Osteoblast (primary cell): ENCODE data around the gene PTPRN2. TPM values are rescaled to one million over a fixed set of nuclear protein-coding genes. Genes with fewer than 3 reads are reported as not detected.

Experiments
- DNase-seq: peaks from one replicate; pipeline ENCODE4 v3.0.0; 2011; ENCODE audit warnings: low spot score, mixed read lengths; ENCODE audit not compliant: insufficient read length; ENCODE audit errors: missing footprints
- H2AFZ ChIP-seq: 2 replicates; pipeline ENCODE4 v1.6.0; 2011; ENCODE audit warnings: mild to moderate bottlenecking, low read length
- H3K27ac ChIP-seq: 2 replicates; pipeline ENCODE4 v1.5.1; 2011; ENCODE audit warnings: mild to moderate bottlenecking, low read depth, low read length, moderate library complexity
- H3K27me3 ChIP-seq: 2 replicates; pipeline ENCODE4 v1.6.0; 2012; ENCODE audit warnings: mild to moderate bottlenecking, control low read depth, inconsistent platforms, low read length, moderate library complexity; ENCODE audit not compliant: insufficient read depth
- H3K36me3 ChIP-seq: 2 replicates; pipeline ENCODE4 v1.5.1; 2011; ENCODE audit warnings: mild to moderate bottlenecking, low read length, control low read depth, moderate library complexity; ENCODE audit not compliant: insufficient read depth
- H3K4me1 ChIP-seq: 2 replicates; pipeline ENCODE4 v1.5.1; 2011; ENCODE audit warnings: mild to moderate bottlenecking, low read length, control low read depth, moderate library complexity; ENCODE audit not compliant: insufficient read depth
- H3K4me2 ChIP-seq: 2 replicates; pipeline ENCODE4 v1.6.0; 2011; ENCODE audit warnings: mild to moderate bottlenecking, low read length; ENCODE audit not compliant: insufficient read depth
- H3K4me3 ChIP-seq: fragments of 200-600 bp; sonication (generic); 3 replicates; pipeline ENCODE4 v1.5.1; 2012; ENCODE audit warnings: mild to moderate bottlenecking, low read length, inconsistent platforms; ENCODE audit not compliant: insufficient read depth
- H3K79me2 ChIP-seq: 2 replicates; pipeline ENCODE4 v1.6.0; 2012; ENCODE audit warnings: mild to moderate bottlenecking, low read length, control low read depth, inconsistent platforms; ENCODE audit not compliant: insufficient read depth
- H3K9me3 ChIP-seq: 2 replicates; pipeline ENCODE4 v1.5.1; 2011; ENCODE audit warnings: low read depth, low read length, control low read depth
- H4K20me1 ChIP-seq: 2 replicates; pipeline ENCODE4 v1.6.0; 2012; ENCODE audit warnings: mild to moderate bottlenecking, low read length, control low read depth; ENCODE audit not compliant: insufficient read depth
- CTCF ChIP-seq: IDR thresholded peaks from 2 replicates; pipeline ENCODE4 v1.5.1; 2011; ENCODE audit warnings: mild to moderate bottlenecking, low read depth, low read length, moderate library complexity; ENCODE audit errors: extremely low read depth
- total RNA-seq: library from RNA; depleted of rRNA; stranded (reverse); fragments of >200 nt; gene quantifications from 2 replicates; pipeline ENCODE4 v1.2.3, GENCODE V29; 2012

PTPRN2 gene
- total RNA-seq, 1 donor, result 0.36 TPM

DNA sequence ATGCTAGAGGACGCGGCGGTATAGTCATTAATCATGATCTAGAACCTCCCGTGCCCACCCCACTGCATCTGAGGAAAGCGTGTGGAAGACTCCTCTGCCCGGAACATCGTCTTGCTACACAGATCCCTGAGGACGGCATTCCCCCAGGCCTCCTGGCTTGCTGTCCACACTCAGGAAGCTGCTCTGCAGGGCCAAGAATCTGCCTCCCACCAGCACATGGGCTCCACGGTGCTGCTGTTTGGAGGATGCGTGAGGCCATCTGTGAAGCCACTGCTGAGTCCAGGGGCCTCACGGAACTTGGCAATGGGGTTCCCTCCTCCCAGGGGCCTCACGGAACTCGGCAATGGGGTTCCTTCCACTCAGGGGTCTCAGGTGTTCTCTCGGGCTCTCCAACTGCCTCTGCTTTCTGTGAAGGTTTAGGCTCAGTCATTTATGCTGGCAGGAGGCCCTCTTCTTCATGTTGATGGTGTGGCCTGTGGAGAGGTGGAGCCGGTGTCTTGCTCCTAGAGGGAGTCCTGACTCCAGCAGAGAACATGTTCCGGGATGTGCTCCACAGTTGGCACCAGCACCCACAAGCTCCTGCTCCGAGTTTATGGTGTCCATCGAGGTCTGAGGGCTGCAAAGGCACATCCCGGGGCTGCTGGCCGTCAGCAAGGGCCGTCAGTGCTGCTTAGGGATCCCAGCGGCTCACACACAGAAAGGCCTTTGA, 977.5 kb downstream of the PTPRN2 start:
- no peaks in the 10 kb centered on the region for H3K79me2 ChIP-seq
- H3K4me2 ChIP-seq, result no peak overlapping the region
- no peak overlapping the region for H2AFZ ChIP-seq
- H3K27me3 ChIP-seq, result no peaks in the 10 kb centered on the region
- peak; percentile 66 for DNase-seq
- H3K27ac ChIP-seq, result no peak overlapping the region
- no peak overlapping the region for H3K4me3 ChIP-seq
- no peaks in the 10 kb centered on the region for H3K4me1 ChIP-seq
- TF ChIP-seq CTCF, result no peak
- no peaks in the 10 kb centered on the region for H3K9me3 ChIP-seq
- H3K36me3 ChIP-seq, result no peaks in the 10 kb centered on the region
- H4K20me1 ChIP-seq, result no peaks in the 10 kb centered on the region

- H3K4me1 ChIP-seq, result no peaks in the 10 kb centered on the region
- H3K27me3 ChIP-seq, result no peaks in the 10 kb centered on the region
- no peaks in the 10 kb centered on the region for H3K79me2 ChIP-seq
- H3K9me3 ChIP-seq, result no peaks in the 10 kb centered on the region
- H3K27ac ChIP-seq, result no peak overlapping the region
- TF ChIP-seq CTCF, result no peak
- H3K4me3 ChIP-seq, result no peak overlapping the region
- H4K20me1 ChIP-seq, result no peaks in the 10 kb centered on the region
- no peaks in the 10 kb centered on the region for H3K36me3 ChIP-seq
- peak; percentile 48 for DNase-seq
- H3K4me2 ChIP-seq, result no peak overlapping the region
- H2AFZ ChIP-seq, result no peak overlapping the region
Observed at GRCh38 chr7:157609516-157609915, 978.1 kb downstream of the PTPRN2 start.

DNA sequence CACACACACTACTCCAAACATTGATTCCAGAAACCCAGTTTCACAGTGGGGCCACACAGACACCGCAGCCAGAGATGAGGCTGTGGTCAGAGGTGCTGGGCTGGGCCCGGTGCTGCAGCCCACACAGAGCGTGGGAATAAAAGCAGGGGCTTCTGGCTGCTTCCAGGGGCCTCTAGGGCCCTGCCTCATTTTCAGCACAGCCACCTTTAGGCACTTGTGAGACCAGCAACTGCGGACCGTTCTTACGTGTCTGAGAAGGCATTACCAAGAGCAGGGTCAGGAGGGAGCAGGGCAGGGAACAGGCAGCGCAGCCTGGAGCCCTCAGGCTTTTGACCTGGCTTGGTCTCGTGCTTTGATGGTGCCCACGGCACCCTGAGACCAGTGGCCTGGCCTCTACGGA, 980.4 kb downstream of the PTPRN2 start:
- Histone ChIP-seq H3K27me3 (no peaks in the 10 kb centered on the region), H3K9me3 (no peaks in the 10 kb centered on the region), H3K79me2 (no peaks in the 10 kb centered on the region), H2AFZ (no peak overlapping the region), H4K20me1 (no peaks in the 10 kb centered on the region), H3K4me3 (no peak overlapping the region), H3K4me1 (no peaks in the 10 kb centered on the region), H3K4me2 (no peak overlapping the region), H3K36me3 (no peaks in the 10 kb centered on the region), H3K27ac (no peak overlapping the region)
- no peak for TF ChIP-seq CTCF
- DNase-seq, result peak; percentile 48

- no peak overlapping the region for H3K4me2 ChIP-seq
- H3K27me3 ChIP-seq, result no peaks in the 10 kb centered on the region
- H2AFZ ChIP-seq, result no peak overlapping the region
- H4K20me1 ChIP-seq, result no peaks in the 10 kb centered on the region
- H3K9me3 ChIP-seq, result no peaks in the 10 kb centered on the region
- H3K36me3 ChIP-seq, result no peaks in the 10 kb centered on the region
- no peaks in the 10 kb centered on the region for H3K4me1 ChIP-seq
- TF ChIP-seq CTCF, result no peak
- H3K79me2 ChIP-seq, result no peaks in the 10 kb centered on the region
- no peak overlapping the region for H3K27ac ChIP-seq
- DNase-seq, result peak; percentile 57
- H3K4me3 ChIP-seq, result no peak overlapping the region
Observed at GRCh38 chr7:157606140-157606539, 981.5 kb downstream of the PTPRN2 start.
